Measurements from ENCODE around the gene MAN1A2.

Gene MAN1A2

DNA sequence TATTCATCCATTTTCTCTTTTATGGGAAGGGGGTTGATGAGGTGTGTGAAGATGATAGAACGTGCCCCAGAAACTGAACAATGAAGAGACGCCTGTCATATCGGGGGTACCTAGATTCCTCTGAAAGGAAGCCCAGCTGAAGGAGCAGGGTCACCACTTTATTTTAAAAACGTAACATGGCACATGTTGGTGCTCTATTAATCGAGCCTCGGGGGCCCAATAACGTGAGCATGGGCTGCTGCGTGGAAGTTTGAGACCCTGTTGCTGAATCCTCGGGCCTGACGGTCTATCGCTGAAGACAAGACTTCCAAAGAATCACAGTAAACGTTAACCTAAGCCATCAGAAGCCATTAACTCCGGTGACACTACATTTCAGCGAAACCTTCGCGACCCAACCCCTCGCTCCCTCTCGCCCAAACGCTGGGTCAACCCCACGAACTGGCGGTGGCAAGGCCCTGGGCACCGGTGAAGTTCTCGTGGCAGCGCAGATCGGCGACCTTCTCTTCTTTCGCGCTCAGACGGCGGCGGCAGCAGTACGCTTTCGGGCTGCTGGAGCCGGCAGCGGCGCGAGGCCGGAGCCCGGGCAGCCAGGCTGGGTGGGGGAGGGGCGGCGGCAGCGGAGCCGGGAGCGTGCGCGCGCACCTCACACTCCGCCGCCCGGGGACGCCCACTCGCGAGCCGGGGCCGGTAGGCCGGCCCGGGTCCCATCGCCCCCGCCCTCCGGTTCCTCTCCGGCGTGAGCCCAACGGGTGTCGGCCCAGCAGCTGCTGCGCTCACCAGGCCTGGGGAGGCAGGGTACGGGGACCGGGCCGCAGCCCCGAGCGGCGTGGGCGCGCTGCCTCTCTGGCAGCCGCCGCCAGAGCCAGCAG lies 838 bp upstream of the MAN1A2 start (continued):
- TF ChIP-seq, protein P1, sequence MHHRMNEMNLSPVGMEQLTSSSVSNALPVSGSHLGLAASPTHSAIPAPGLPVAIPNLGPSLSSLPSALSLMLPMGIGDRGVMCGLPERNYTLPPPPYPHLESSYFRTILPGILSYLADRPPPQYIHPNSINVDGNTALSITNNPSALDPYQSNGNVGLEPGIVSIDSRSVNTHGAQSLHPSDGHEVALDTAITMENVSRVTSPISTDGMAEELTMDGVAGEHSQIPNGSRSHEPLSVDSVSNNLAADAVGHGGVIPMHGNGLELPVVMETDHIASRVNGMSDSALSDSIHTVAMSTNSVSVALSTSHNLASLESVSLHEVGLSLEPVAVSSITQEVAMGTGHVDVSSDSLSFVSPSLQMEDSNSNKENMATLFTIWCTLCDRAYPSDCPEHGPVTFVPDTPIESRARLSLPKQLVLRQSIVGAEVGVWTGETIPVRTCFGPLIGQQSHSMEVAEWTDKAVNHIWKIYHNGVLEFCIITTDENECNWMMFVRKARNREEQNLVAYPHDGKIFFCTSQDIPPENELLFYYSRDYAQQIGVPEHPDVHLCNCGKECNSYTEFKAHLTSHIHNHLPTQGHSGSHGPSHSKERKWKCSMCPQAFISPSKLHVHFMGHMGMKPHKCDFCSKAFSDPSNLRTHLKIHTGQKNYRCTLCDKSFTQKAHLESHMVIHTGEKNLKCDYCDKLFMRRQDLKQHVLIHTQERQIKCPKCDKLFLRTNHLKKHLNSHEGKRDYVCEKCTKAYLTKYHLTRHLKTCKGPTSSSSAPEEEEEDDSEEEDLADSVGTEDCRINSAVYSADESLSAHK (tag by site-specific recombination; IDR thresholded peaks at IDR 0.05) = peak; percentile 22; the same call in 1 of the 2 replicates
- no peak for TF ChIP-seq ZNF560 (tag by site-specific recombination; IDR thresholded peaks at IDR 0.05; ENCODE audit: borderline replicate concordance)
- TF ChIP-seq ZBTB8A (tag by site-specific recombination; IDR thresholded peaks at IDR 0.05) = 0 out of 2 replicates have a peak, but pooled peaks have one; percentile 25
- TF ChIP-seq ZNF366 (tag by site-specific recombination; conservative IDR thresholded peaks at IDR 0.05) = no peak
- TF ChIP-seq ZNF555 (tag by site-specific recombination; conservative IDR thresholded peaks at IDR 0.05) = no peak
- TF ChIP-seq SCRT2 (tag by site-specific recombination; IDR thresholded peaks at IDR 0.05) = peak; percentile 52
- TF ChIP-seq ZXDB (tag by site-specific recombination; IDR thresholded peaks at IDR 0.05) = 0 out of 2 replicates have a peak, but pooled peaks have one; percentile 11
- TF ChIP-seq, protein P2, sequence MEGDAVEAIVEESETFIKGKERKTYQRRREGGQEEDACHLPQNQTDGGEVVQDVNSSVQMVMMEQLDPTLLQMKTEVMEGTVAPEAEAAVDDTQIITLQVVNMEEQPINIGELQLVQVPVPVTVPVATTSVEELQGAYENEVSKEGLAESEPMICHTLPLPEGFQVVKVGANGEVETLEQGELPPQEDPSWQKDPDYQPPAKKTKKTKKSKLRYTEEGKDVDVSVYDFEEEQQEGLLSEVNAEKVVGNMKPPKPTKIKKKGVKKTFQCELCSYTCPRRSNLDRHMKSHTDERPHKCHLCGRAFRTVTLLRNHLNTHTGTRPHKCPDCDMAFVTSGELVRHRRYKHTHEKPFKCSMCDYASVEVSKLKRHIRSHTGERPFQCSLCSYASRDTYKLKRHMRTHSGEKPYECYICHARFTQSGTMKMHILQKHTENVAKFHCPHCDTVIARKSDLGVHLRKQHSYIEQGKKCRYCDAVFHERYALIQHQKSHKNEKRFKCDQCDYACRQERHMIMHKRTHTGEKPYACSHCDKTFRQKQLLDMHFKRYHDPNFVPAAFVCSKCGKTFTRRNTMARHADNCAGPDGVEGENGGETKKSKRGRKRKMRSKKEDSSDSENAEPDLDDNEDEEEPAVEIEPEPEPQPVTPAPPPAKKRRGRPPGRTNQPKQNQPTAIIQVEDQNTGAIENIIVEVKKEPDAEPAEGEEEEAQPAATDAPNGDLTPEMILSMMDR (tag by site-specific recombination; IDR thresholded peaks at IDR 0.05) = no peak
- TF ChIP-seq KLF9 (tag by site-specific recombination; IDR thresholded peaks at IDR 0.05; ENCODE audit: low read depth) = 0 out of 2 replicates have a peak, but pooled peaks have one; percentile 14
- TF ChIP-seq ZNF2 (tag by site-specific recombination; IDR thresholded peaks at IDR 0.05) = peak; percentile 41; the same call in 1 of the 2 replicates
- TF ChIP-seq, protein P3, sequence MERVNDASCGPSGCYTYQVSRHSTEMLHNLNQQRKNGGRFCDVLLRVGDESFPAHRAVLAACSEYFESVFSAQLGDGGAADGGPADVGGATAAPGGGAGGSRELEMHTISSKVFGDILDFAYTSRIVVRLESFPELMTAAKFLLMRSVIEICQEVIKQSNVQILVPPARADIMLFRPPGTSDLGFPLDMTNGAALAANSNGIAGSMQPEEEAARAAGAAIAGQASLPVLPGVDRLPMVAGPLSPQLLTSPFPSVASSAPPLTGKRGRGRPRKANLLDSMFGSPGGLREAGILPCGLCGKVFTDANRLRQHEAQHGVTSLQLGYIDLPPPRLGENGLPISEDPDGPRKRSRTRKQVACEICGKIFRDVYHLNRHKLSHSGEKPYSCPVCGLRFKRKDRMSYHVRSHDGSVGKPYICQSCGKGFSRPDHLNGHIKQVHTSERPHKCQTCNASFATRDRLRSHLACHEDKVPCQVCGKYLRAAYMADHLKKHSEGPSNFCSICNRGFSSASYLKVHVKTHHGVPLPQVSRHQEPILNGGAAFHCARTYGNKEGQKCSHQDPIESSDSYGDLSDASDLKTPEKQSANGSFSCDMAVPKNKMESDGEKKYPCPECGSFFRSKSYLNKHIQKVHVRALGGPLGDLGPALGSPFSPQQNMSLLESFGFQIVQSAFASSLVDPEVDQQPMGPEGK (tag by site-specific recombination; IDR thresholded peaks at IDR 0.05) = no peak; the same call in 1 of the 2 replicates
- TF ChIP-seq, protein P4, sequence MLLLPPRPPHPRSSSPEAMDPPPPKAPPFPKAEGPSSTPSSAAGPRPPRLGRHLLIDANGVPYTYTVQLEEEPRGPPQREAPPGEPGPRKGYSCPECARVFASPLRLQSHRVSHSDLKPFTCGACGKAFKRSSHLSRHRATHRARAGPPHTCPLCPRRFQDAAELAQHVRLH (tag by site-specific recombination; IDR thresholded peaks at IDR 0.05) = no peak
- no peak for TF ChIP-seq SP3 (tag by site-specific recombination; IDR thresholded peaks at IDR 0.05)
- TF ChIP-seq, protein P5, sequence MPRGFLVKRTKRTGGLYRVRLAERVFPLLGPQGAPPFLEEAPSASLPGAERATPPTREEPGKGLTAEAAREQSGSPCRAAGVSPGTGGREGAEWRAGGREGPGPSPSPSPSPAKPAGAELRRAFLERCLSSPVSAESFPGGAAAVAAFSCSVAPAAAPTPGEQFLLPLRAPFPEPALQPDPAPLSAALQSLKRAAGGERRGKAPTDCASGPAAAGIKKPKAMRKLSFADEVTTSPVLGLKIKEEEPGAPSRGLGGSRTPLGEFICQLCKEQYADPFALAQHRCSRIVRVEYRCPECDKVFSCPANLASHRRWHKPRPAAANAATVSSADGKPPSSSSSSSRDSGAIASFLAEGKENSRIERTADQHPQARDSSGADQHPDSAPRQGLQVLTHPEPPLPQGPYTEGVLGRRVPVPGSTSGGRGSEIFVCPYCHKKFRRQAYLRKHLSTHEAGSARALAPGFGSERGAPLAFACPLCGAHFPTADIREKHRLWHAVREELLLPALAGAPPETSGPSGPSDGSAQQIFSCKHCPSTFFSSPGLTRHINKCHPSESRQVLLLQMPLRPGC (tag by site-specific recombination; IDR thresholded peaks at IDR 0.05) = no peak
- 0 out of 2 replicates have a peak, but pooled peaks have one; percentile 56 for TF ChIP-seq ZFP37 (tag by site-specific recombination; IDR thresholded peaks at IDR 0.05)
- no peak for TF ChIP-seq ZNF830 (tag by site-specific recombination; IDR thresholded peaks at IDR 0.05; ENCODE audit: low read depth)
- TF ChIP-seq, protein P6, sequence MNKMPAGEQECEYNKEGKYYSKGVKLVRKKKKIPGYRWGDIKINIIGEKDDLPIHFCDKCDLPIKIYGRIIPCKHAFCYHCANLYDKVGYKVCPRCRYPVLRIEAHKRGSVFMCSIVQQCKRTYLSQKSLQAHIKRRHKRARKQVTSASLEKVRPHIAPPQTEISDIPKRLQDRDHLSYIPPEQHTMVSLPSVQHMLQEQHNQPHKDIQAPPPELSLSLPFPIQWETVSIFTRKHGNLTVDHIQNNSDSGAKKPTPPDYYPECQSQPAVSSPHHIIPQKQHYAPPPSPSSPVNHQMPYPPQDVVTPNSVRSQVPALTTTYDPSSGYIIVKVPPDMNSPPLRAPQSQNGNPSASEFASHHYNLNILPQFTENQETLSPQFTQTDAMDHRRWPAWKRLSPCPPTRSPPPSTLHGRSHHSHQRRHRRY (tag by site-specific recombination; IDR thresholded peaks at IDR 0.05) = no peak
- TF ChIP-seq, protein P7, sequence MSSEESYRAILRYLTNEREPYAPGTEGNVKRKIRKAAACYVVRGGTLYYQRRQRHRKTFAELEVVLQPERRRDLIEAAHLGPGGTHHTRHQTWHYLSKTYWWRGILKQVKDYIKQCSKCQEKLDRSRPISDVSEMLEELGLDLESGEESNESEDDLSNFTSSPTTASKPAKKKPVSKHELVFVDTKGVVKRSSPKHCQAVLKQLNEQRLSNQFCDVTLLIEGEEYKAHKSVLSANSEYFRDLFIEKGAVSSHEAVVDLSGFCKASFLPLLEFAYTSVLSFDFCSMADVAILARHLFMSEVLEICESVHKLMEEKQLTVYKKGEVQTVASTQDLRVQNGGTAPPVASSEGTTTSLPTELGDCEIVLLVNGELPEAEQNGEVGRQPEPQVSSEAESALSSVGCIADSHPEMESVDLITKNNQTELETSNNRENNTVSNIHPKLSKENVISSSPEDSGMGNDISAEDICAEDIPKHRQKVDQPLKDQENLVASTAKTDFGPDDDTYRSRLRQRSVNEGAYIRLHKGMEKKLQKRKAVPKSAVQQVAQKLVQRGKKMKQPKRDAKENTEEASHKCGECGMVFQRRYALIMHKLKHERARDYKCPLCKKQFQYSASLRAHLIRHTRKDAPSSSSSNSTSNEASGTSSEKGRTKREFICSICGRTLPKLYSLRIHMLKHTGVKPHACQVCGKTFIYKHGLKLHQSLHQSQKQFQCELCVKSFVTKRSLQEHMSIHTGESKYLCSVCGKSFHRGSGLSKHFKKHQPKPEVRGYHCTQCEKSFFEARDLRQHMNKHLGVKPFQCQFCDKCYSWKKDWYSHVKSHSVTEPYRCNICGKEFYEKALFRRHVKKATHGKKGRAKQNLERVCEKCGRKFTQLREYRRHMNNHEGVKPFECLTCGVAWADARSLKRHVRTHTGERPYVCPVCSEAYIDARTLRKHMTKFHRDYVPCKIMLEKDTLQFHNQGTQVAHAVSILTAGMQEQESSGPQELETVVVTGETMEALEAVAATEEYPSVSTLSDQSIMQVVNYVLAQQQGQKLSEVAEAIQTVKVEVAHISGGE (tag by site-specific recombination; conservative IDR thresholded peaks at IDR 0.05; ENCODE audit: low read depth) = no peak
- no peak for TF ChIP-seq ZNF837 (tag by site-specific recombination; IDR thresholded peaks at IDR 0.05)
- TF ChIP-seq FEZF1 (tag by site-specific recombination; IDR thresholded peaks at IDR 0.05) = no peak
- TF ChIP-seq ZNF302 (tag by site-specific recombination; IDR thresholded peaks at IDR 0.05; ENCODE audit: low read depth) = no peak
- TF ChIP-seq, protein P8, sequence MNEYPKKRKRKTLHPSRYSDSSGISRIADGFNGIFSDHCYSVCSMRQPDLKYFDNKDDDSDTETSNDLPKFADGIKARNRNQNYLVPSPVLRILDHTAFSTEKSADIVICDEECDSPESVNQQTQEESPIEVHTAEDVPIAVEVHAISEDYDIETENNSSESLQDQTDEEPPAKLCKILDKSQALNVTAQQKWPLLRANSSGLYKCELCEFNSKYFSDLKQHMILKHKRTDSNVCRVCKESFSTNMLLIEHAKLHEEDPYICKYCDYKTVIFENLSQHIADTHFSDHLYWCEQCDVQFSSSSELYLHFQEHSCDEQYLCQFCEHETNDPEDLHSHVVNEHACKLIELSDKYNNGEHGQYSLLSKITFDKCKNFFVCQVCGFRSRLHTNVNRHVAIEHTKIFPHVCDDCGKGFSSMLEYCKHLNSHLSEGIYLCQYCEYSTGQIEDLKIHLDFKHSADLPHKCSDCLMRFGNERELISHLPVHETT (tag by site-specific recombination; IDR thresholded peaks at IDR 0.05) = no peak
- TF ChIP-seq ZNF426 (tag by site-specific recombination; IDR thresholded peaks at IDR 0.05) = no peak
